ENCODE results near the gene CYB561A3.

DNA sequence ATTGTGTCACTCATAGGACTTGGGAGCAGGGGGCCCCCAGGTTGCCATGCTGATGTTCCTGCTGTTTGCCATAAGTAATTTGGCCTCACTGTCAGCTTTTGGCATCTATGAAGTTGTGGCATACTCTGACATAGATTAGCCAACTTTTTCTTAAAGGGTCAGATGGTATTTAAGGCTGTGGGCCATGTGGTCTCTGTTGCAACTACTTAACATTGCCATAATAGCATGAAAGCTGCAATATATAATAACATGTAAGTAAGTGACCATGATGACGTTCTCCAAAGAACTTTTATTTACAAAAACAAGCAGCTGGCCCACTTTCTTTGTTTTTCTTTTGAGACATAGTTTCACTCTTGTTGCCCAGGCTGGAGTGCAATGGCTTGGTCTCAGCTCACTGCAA is 28.5 kb upstream of the CYB561A3 start:
- TF ChIP-seq, protein P1, sequence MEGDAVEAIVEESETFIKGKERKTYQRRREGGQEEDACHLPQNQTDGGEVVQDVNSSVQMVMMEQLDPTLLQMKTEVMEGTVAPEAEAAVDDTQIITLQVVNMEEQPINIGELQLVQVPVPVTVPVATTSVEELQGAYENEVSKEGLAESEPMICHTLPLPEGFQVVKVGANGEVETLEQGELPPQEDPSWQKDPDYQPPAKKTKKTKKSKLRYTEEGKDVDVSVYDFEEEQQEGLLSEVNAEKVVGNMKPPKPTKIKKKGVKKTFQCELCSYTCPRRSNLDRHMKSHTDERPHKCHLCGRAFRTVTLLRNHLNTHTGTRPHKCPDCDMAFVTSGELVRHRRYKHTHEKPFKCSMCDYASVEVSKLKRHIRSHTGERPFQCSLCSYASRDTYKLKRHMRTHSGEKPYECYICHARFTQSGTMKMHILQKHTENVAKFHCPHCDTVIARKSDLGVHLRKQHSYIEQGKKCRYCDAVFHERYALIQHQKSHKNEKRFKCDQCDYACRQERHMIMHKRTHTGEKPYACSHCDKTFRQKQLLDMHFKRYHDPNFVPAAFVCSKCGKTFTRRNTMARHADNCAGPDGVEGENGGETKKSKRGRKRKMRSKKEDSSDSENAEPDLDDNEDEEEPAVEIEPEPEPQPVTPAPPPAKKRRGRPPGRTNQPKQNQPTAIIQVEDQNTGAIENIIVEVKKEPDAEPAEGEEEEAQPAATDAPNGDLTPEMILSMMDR (IDR thresholded peaks at IDR 0.05), result no peak
- TF ChIP-seq EZH2 (IDR thresholded peaks at IDR 0.05; ENCODE audit: borderline replicate concordance, insufficient read depth, low read depth, low read length, poor library complexity, severe bottlenecking), result no peak

All from B cell (primary cell).